GM19372 (cell line): ENCODE data around the gene ZNF521.

Source experiments
- ATAC-seq: cut with Tn5 transposase; IDR thresholded peaks from one replicate; pipeline ENCODE4 v1.9.1; 2021; ENCODE audit warnings: mild to moderate bottlenecking, low read depth, moderate library complexity; ENCODE audit not compliant: unreplicated experiment

Gene ZNF521

DNA sequence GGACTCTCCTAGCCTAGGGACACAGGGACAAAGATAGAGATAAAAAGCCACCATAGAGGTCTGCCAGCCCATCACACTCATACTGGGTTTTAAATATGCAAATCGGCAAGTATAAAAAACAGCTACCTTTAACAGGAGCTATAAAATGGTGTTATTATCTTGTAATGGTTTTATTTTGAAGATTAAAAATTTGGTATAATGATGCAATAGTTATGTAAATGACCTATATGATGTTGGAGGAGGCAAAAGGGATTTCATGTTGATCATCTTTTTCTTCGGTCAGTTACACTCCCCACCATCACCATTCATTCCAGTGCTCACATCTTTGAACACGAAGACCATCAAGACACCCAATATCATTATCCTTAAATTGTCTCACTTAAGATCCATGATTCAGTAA is 11.2 kb downstream of the ZNF521 start:
- no peak for ATAC-seq

DNA sequence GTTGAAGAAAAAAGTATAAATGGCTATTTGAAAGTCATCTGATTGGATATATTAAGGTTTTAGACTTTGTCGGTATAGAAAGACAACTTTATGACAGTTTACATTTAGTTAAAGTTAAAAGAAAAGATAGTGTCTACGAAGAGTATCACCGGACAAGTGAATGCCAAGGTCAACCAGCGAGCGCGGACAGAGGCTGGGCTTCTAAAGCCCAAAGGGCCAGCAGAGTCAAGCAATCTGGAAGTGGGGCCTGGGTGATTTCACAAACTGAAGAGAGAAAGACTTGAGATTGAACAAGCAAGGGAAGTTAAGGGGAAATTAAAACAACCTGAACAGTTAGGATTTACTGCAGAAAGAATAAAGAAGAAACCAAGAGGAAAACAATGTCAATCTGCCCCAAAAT is 16.3 kb downstream of the ZNF521 start:
- no peak for ATAC-seq

DNA sequence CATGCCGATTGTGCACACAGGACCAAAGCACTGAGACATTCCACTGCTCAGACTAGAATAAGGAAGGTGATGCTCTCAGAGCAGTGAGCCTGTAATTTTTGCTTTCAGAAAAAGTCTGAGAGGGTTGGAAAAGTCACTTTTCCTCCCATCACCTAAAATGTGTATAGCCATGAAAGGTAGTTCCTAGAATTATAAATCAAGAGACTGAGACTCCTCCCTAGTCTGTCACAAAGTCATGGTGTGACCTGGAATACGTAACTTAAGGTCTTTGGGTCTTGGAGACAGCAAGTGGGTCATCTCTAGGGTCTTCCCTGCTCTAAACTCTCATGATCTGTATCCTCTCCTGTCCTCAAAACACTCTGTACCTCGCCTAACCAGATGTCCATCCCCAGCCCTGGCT is 16.9 kb downstream of the ZNF521 start:
- ATAC-seq: no peak

DNA sequence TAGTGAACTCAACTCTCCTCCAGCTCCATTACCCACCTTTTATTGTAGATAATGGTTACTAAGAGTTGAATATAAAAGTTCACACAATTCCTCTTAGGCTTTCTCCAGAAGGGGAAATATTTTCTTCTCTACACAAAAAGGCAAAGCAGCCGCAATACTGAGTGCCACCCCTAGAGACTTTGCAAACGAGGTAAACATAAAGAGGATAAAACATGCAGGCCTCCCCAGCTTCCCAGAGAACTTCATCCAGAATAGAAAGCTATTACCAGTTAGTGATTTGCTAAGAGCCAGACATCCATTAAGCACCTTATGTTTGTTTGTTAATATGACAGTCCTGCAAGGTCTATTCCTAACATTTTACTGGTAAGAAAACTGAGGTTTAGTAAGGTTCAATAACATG is 17.4 kb downstream of the ZNF521 start:
- no peak for ATAC-seq

DNA sequence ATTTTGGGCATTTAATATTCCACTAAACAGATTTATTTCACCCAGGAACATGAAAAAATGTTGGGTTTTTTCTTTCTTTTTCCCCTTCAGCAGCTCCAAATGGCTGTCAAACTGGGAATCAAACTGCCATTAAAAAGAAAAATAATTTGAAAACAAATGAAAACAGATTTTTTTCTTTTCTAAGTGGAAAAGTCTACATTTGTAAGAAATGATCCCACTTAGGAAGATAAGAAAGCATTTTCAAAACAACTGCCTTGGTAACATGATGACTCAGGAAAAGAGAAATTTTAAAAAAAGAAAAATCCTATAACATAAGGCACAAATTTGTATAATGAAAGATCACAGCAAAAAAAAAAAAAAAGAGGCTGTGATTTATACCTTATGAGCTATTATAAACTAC is 20.0 kb downstream of the ZNF521 start:
- no peak for ATAC-seq

DNA sequence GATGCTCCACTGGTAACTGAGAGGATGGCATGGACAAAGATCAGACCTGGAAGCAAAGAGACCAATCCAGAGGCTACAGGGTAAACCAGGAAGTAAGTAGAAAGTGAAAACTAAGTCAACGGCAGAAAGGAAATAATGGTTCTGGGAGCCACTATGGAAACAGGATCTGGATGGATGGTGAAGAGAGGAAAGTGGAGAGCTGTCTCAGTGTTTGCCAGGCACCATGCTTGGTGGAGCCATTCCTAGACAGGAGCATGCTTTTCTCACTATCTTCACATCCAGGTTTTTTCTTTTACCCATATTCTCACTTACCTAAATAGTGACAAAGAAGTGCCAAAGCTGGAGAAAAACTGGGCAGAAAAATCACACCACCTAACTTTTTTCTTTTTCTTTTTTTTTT is 22.2 kb downstream of the ZNF521 start:
- ATAC-seq: no peak

DNA sequence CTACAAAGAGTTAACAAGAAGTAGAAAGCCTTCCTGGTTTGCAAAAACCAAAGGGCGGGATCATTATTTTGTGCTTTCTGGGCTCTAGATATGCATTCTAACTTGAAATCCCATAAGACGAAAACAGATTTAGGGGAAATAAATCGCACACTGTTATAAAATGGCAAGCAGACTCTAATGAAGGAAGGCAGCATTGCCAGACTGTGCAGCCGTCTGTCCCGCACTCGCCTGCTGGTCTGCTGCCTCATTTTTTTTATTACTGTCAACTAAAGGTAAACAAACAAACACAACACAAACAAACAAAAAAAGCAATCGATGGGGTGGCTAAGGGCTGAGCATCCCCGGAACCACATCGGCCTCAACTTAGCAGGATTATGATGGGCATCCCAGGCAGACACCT is 24.4 kb downstream of the ZNF521 start:
- no peak for ATAC-seq

DNA sequence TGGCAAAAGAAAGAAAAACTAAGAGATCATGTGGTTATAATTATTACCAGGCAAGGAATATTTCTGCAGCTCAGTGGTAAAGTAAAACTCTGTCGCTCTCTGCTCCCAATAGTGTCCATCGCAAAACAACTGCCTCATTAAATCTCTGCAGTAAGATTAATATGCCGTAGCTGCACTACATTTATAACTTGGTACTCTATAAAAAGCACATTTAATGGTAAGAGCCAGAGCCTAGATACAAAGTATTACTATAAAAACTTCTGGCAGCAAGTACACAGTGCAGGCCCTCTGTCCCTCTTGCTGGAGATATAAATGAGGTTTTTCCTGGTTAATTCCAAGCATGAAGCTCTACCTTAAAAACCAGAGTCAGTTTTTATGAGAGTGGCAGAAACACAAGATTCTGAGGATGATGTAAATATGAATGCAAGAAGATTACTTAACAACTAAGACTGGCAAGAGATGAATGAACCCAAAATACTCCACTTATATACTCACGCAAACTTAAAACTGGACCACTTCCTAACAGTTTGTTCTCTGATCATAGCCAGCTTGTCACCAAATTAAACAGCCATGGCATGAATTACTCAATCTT is 25.5 kb downstream of the ZNF521 start:
- no peak for ATAC-seq

DNA sequence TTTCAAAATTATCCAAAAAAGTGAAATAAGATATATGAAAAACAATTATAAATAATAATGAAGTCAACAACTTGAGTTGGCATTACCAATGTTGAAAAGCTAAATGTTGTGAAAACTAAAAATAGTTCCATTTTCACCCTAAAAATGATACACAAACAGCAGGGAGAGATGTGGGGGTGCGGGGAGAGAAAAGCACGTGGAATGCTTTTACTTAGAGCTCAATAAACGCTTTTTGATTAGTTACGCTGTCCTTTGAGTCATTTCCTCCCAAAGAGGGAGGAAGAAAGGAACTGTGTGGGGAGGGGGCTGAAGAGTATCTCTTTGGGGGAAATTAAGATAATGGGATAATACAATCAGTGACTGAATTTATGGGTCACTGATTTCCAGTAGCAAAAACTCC is 29.2 kb downstream of the ZNF521 start:
- ATAC-seq: no peak

DNA sequence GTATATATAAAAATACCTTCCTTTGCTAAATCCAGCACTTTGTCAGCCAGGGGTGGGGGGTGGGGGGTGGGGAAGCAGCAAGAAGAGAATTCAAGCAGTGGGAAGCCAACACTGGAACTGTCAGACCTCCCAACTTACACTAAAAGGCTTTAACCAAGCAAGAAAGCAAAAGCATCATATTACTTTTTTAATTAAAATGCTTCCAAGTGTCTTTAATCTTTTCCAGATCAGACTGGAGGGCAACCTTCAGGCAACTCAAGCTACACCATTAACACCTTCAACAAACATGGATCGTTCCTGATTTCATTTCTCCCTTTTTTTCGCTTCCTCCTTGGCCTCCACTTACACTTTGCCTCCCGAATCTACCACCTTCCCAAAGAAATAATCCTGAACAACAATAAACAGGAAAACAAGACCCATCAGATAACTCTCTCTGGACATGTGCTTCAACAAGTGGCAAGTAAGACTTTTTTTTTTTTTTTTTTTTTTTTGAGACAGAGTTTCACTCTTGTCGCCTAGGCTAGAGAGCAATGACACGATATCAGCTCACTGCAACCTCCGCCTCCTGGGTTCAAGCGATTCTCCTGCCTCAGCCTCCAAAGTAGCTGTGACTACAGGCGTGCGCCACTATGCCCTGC is 35.5 kb downstream of the ZNF521 start:
- ATAC-seq: no peak

DNA sequence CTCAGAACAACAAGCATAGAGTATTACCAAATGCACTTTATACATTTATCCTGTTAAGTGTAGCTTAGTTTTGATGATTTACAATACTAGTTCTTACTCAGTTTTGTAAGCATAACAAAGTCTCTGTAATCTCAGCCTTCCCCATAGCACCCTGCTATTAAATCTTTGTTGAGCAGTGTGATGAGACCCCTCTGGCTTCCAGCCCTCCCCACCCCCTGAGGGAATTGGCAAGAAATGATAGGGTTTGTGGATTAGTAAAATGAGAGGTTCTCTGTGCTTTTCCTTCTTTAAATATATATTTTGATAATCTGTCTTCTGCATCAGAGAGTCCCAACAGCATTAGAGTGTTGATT is 37.2 kb downstream of the ZNF521 start:
- ATAC-seq: no peak

DNA sequence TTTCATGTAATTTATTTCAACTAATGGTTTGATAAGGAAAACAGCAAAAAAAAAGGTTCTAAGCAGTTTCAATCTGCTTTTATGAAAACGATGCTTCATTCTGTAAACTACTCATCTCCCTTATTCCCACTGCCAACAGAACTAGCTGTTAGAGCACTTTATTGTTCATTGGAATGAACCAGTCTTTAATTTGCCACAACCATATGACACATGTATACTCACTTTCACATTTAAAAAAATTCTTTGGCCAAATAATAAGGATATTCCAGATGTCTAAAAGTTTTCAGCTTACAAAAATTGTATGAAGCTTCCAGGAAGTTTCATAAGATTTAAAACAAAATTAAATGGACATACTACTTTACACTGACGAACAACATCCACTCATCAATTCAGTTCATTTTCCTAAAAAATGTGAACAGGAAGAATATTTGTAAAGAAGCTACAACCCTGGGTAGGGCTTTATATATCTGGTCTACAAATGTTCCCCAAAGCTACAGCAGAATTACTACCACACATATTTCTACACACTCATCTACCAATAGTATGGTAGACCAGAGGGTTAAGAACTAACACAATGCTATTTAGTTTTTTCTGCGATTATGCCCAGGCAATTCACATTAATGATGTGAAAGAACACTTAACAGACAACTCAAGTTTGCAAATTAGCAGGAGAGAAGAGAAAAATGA is 37.7 kb downstream of the ZNF521 start:
- no peak for ATAC-seq

DNA sequence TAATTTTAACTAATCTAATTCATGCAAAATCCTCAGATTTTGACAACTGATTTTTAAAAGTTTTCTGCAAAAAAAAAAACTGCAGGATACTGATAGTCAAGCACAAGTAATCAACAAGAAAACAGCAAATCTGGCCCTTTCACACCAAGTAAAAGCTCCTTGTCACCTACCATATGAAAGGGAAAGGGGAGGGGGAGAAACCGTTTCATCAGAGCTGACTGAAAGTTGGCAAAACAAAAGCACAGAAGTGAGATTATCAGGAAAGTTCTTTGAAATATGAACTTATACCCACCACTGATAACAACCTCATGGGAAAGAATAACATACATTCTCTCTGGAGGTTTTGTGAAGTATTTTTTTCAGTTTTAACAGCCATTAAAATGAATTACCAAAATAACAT is 38.7 kb downstream of the ZNF521 start:
- no peak for ATAC-seq

DNA sequence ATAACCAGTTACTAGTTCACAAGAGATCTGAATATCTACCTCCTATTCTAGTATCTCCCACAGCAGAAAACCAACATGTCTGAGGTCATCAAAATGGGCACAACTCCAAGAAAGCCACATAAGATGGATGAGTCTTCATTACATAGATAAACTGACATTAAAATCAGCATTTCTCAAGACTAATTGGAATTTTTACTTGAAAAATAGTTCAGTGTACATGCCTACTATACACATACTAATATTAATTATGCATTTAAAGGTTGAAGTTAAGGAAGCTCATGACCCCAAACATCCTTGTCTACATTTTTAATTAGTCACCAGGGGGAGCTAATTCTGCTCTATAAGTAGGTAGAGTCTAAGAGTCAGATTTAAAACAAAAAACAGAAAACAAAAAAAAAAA is 41.9 kb downstream of the ZNF521 start:
- ATAC-seq: no peak

DNA sequence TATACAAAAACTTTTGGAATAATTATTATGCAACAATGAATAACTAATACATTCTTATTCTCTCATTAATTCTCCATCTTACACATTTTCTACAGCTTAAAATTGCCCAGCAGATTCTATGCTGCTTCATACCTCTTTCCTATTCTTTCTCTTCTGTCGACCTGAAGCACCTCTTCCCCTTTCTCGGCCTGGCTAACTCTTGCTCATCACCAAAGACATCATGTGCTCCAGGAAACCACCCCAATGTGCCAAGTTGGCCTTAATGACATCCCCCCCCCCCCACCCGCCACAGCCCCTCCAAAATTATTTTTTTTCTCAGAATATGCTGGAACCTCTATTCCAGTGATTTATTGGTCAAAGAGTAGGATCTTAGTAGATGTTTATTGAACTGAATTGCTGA is 43.6 kb downstream of the ZNF521 start:
- no peak for ATAC-seq

DNA sequence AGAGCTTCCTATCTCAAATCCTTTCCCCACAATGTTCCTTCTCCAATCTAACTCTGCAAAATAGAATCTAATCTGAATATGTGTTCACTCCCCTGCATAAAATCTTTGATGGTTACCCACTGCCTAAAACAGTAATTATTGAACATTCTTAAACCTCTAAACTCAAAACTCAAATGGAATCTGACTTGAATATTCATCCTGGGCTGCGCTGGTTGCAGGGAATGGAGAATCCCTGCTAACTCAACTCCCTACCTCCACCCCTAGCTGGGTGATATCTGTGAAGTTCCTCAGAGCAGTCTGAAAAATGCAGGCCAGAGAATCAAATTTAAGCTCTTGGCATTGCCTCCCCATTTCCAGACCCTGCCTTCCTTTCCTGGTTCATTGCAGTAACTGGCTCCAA is 44.8 kb downstream of the ZNF521 start:
- no peak for ATAC-seq

DNA sequence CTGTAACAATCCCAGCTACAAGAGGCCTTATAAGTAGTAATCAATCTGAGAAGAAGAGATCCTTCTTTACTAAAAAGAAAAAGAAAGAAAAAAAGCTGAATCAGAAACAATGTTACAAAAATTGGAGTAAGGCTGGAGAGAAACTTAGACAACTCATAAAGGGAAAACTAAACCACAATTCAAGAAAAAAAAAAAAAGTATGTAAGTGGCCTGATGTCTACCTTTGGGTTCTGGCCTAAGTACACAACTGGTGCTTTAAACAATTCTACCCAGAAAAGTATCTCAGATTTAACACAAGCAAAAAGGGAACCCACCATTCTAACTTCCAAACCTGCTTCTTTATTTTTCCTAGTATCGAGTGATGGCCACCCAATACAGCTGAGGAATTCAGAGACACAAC is 45.3 kb downstream of the ZNF521 start:
- no peak for ATAC-seq

DNA sequence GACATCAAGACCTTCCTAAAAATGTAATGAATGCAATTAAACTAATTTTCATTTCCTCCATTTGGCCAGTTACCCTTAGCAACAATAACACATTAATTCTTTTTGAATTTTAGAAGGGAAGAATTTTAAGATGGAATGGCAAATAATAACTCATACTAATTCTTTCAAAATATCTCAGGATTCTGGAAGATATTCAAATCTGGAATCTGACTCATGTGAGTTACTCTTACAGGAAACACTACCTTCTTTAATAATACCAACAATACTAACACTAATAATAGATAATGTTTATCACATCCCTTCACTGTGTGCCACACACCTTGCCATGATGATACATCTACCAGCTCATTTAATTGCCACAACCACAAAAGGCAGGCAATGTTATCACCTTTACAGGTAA is 46.4 kb downstream of the ZNF521 start:
- no peak for ATAC-seq

DNA sequence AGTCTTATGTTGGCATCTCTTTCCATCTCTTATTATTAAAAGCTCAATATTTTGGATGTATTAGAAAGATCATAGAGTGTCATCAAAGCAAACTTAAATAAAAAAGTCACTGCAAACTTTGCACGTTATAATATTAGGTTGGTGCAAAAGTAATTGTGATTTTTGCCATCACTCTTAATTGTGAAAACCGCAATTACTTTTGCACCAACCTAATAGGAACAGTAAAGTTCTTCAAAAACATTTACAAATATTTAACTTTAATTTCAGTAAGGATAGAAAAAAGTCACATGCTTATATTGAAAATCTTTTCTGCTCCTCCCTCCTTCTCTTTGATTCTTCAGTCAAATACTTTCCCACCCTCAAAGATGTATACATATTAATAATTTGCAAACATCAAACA is 51.5 kb downstream of the ZNF521 start:
- no peak for ATAC-seq

DNA sequence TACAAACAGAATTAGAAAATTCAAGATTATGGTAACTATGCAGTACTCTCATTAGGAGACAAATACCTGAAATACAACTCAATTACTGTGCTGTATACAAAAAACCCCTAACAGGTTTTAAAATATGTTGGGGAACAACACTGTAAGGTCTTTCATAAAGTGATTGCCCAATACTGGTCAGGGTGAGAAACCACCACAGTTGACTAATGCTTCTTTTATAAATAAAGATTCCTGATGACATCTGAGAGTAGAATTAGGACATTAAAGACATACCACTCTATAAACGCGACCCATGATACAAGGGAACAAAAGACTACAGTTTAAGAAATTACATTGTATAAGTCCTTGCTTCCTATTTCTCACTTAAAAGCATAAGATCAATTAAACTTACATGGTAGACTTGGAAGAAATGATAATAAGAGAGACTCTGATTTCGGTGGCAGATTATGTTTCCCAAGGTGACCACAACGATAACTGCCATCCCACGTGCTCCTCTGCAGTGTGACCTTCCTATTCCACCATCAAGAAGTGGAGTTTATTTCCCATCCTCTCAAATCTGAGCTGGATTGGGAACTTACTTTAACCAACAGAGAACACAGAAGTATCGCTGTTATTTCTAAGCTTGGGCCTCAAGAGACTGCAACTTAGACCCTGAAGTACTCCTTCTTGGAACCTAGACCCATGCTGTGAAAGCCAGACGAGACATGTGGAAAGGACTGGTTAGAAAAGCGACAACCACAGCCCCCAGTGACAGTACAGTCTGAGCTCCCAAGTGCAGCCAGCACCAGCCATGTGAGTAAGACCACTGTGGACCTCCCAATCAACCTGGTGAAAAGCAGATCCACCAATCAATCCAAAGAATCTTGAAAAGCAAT is 52.3 kb downstream of the ZNF521 start:
- ATAC-seq: no peak

DNA sequence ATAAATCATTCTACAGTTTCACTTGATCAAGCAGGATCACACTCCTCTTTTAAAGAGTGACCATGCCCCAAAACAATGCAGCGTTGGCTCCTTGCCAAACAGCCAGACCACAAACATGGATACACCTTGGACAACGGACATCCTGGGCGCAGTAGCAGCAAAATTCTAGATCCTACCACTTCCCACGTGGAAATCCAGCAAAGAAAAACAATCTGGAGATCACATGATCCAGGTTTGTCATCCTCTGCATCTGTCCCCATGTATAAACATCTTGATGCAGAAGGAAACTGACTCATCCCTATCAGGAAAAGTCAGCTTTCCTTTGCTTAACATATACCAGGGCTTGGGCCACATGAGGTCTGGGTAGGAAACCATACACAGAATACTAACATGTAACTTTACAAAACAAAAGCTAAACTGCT is 53.1 kb downstream of the ZNF521 start:
- no peak for ATAC-seq
